ELF-1 (cell line): ENCODE measurements around the gene ST8SIA2.

Experiments
- DNase-seq: peaks from one replicate; pipeline ENCODE4 v3.0.0-alpha.2; 2016; ENCODE audit warnings: low read depth, low spot score

ST8SIA2 gene, protein sequence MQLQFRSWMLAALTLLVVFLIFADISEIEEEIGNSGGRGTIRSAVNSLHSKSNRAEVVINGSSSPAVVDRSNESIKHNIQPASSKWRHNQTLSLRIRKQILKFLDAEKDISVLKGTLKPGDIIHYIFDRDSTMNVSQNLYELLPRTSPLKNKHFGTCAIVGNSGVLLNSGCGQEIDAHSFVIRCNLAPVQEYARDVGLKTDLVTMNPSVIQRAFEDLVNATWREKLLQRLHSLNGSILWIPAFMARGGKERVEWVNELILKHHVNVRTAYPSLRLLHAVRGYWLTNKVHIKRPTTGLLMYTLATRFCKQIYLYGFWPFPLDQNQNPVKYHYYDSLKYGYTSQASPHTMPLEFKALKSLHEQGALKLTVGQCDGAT

GRCh38 chr15:92393071-92393979 lies at the start of gene ST8SIA2:
TSS of gene ST8SIA2 (plus strand) at chr15:92393881. CDS start at chr15:92394065, 184 bp downstream.
- DNase-seq: peak; percentile 67

- DNase-seq: peak; percentile 47
These were observed 49.6 kb upstream of the ST8SIA2 start for GRCh38 chr15:92343924-92344643.

GRCh38 chr15:92346063-92346462 lies 47.6 kb upstream of the ST8SIA2 start:
- peak; percentile 5 for DNase-seq

GRCh38 chr15:92355307-92355706 lies 38.4 kb upstream of the ST8SIA2 start:
- no peak for DNase-seq

- DNase-seq: no peak
These were observed 32.2 kb upstream of the ST8SIA2 start for GRCh38 chr15:92361321-92362000.

DNA sequence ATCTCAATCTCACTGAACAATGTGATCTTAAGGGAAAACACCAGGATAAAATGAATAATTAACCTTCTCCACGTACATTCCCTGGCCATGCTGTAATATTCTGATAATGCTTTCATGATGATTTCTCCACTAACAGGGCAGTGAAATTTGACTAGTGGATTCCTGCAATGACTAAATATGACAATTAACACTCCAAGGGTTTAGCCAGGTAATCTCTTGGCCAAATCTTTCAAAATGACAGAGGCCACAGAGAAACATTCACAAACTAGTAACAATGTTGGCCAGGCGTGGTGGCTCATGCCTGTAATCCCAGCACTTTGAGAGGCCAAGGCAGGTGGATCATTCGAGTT lies 31.7 kb upstream of the ST8SIA2 start:
- no peak for DNase-seq

DNA sequence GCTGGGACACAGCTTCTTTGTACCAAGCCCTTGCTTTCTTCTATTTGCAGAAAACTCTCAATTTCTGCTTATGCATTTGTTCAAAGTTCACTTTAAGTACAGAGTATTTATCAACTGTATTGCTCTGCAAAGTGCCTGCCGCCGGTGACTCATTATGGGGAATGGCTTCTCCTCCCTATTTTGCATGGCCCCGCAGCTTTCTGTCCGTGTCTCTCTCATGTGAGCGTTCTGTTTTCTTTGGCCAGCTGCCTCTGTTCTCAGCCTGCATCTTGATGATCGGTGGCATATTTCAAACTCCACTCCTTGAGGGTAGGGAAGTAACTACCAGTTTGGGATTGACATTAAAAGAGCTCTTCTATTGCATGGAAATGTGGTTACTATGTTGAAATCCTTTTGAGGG lies 28.6 kb upstream of the ST8SIA2 start:
- no peak for DNase-seq

DNA sequence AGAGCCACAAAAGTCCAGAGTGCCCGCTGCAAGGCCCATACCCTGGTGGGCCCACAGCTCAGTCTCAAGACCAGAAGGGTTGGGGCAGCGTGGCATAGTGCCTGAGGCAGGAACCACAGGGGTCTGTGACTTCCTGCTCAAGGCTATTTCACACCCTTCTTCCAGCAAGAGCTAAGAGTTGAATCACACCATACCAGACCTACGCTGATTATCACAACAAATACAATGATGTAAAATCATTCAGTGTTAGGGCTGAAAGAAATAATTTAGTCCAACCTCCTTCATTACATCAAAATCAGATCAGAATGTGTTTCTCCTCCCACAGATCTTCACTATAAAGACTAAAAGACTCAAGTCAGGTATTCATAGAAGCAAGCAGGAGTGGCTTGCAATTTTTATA lies 27.8 kb upstream of the ST8SIA2 start:
- DNase-seq: peak; percentile 65

- no peak for DNase-seq
These were observed 27.3 kb upstream of the ST8SIA2 start for GRCh38 chr15:92366381-92366780.

- no peak for DNase-seq
These were observed 18.6 kb upstream of the ST8SIA2 start for GRCh38 chr15:92375057-92375456.

DNA sequence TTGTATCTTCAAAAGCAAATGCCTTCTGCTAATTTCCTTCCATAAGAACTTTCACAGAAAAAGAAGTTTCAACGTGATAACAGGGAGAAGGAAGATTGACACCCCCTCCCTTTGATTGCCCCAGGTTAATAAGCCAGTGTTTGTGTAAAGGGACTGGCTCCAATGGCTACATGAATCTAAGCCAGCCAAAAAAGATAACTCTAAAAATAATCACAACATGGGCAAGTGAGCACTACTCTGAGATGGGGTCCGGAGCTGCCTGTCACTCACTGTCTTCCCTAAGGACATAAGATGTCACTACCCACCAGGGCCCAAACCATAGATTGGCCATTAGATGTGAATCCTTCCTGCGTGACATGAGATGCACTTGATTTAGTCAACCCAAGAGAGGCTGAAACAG lies 17.6 kb upstream of the ST8SIA2 start:
- no peak for DNase-seq

GRCh38 chr15:92377083-92377789 lies 16.4 kb upstream of the ST8SIA2 start:
- no peak for DNase-seq

DNA sequence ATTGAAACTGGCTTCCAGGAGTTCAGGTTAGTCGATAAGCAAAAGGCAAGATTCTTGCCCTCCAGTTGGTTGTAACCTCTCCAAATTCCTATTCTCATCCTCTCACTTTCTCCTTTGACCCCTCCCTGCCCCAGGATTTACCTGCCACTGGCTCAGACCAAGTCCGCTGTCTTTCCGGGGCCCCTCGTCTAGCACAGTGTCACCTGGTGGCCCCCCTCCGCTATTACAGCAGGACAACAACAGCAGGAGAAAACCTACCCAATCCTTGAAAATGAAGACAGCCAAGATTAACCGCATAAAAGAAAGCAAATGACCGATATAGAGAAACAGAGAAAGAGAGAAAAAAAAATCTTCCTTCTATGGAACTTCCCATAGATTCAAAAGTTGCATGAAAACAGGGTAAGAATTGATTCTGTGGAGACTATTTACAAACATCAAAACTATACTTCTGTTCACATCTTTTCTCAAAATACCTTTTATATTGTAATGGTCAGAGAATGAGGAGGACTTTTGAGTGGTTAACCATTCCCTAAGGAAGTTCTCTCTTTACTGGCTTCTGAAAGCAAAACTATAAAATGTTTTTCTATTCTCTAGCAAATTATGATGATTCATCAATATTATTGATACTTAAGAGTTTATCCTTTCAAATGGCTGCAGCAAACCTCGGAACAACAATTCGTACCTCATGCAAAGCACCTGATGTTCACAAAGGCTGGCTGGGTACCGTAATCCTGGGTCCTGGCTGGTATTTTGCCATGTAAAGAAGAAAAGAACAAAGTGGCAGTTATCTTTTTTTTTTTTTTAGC lies 10.0 kb upstream of the ST8SIA2 start:
- peak; percentile 57 for DNase-seq

GRCh38 chr15:92384381-92384780 lies 9.3 kb upstream of the ST8SIA2 start:
- DNase-seq: no peak

GRCh38 chr15:92385096-92385495 lies 8.6 kb upstream of the ST8SIA2 start:
- peak; percentile 50 for DNase-seq

GRCh38 chr15:92391640-92392039 lies 2.0 kb upstream of the ST8SIA2 start:
- peak; percentile 44 for DNase-seq

- DNase-seq: peak; percentile 64
These were observed 1.2 kb upstream of the ST8SIA2 start for GRCh38 chr15:92392462-92392861.

GRCh38 chr15:92393980-92394308 lies 263 bp downstream of the ST8SIA2 start:
- DNase-seq: no peak

DNA sequence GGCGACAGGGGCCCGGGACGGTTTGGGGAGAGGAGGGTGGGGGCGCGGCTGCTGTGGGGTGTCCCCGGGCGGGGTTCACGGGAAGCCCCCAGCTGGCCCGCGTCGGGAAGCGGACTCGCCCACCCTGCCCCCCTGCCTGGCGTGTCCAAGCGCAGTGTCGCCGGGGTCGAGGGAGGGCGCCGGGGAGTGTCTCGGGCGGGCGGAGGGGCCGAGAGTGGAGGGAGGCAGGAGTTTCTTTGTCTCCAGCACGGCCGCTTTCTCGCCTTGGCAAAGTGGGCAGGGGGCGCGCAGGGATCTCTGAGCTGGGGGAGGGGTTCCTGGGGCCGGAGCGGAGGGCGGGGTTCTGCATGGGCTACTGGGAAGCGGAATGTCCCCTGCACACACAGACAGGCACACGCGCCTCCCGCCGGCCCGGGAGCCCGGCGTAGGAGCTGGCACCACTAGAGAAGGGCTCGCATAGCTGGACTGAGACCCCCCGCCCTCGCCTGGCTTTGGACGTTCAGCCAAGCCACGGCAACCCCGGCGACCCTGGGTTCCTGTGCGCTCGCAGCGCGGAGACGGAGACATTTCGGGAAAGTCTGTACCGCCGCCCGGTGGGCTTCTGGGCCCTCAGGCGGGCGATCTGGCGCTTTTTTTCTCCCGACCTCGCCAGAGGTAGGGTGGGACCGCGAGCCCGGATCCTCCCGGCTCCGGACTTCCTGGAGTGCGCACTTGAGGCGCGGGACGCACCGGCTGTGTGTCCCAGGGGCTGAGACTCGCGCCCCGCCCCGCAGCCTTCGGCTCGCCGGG lies 822 bp downstream of the ST8SIA2 start:
- peak; percentile 65 for DNase-seq
